Cortex of kidney (tissue), 1 donor: ENCODE results near the gene NAA11.
"Not testable (repeated sequence)": the region's sequence is repeated elsewhere in the genome, so short reads cannot be mapped to it uniquely, and the experiment has no call there.

Source experiments
- DNase-seq: peaks from one replicate; lab custom pipeline; 2025; lab: John Stamatoyannopoulos, UW

Gene NAA11

GRCh38 chr4:79308971-79309370, 16.9 kb downstream of the NAA11 start:
- DNase-seq: no peak

- DNase-seq: no peak
Measured at GRCh38 chr4:79308137-79308536, 17.7 kb downstream of the NAA11 start.

- DNase-seq: no peak
Measured at GRCh38 chr4:79306795-79307194, 19.1 kb downstream of the NAA11 start.

- no peak for DNase-seq
Measured at GRCh38 chr4:79300280-79300679, 25.6 kb downstream of the NAA11 start.

- DNase-seq: no peak
Measured at GRCh38 chr4:79298484-79298883, 27.4 kb downstream of the NAA11 start.

- DNase-seq: no peak
Measured at GRCh38 chr4:79298027-79298426, 27.8 kb downstream of the NAA11 start.

- no peak for DNase-seq
Measured at GRCh38 chr4:79297479-79297878, 28.4 kb downstream of the NAA11 start.

GRCh38 chr4:79296768-79297428, 29.0 kb downstream of the NAA11 start:
- no peak for DNase-seq

GRCh38 chr4:79295086-79295485, 30.8 kb downstream of the NAA11 start:
- no peak for DNase-seq

GRCh38 chr4:79294064-79294463, 31.8 kb downstream of the NAA11 start:
- DNase-seq: no peak

- DNase-seq: no peak
Measured at GRCh38 chr4:79292008-79292407, 33.9 kb downstream of the NAA11 start.

- no peak for DNase-seq
Measured at GRCh38 chr4:79290376-79290775, 35.5 kb downstream of the NAA11 start.

- no peak for DNase-seq
Measured at GRCh38 chr4:79288185-79288584, 37.7 kb downstream of the NAA11 start.

- no peak for DNase-seq
Measured at GRCh38 chr4:79287718-79288117, 38.1 kb downstream of the NAA11 start.

GRCh38 chr4:79287076-79287475, 38.8 kb downstream of the NAA11 start:
- DNase-seq: no peak

GRCh38 chr4:79281566-79282359, 44.1 kb downstream of the NAA11 start:
- no peak for DNase-seq

- DNase-seq: not testable (repeated sequence)
Measured at GRCh38 chr4:79277467-79277866, 48.4 kb downstream of the NAA11 start.

- DNase-seq: no peak
Measured at GRCh38 chr4:79273915-79274314, 51.9 kb downstream of the NAA11 start.

GRCh38 chr4:79272761-79273160, 53.1 kb downstream of the NAA11 start:
- no peak for DNase-seq

GRCh38 chr4:79272126-79272525, 53.7 kb downstream of the NAA11 start:
- DNase-seq: no peak

GRCh38 chr4:79267671-79268070, 58.2 kb downstream of the NAA11 start:
- DNase-seq: no peak
